ENCODE data around the gene PDCD2L.
"Not testable (repeated sequence)": the region's sequence is repeated elsewhere in the genome, so short reads cannot be mapped to it uniquely, and the experiment has no call there.

The PDCD2L gene

DNA sequence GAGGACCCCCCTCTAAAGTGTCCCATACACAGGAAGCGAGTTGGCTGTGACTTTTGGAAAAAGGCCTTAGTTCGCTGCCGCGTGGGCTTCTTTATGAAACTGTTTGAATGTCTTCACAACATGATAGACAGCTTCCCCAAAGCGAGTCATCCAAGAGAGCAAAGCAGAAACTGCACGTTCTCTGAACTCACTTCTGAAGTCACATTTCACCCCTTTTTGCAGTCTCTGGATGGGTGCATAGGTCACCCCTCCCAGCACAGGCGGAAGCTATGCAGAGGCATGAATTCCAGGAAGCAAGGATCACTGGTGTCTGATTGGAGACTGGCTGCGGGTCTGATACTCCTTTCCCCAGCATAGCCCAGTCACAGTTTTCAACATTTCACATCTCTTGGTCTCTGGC lies 28.6 kb upstream of the PDCD2L start:
- no peak for DNase-seq

DNA sequence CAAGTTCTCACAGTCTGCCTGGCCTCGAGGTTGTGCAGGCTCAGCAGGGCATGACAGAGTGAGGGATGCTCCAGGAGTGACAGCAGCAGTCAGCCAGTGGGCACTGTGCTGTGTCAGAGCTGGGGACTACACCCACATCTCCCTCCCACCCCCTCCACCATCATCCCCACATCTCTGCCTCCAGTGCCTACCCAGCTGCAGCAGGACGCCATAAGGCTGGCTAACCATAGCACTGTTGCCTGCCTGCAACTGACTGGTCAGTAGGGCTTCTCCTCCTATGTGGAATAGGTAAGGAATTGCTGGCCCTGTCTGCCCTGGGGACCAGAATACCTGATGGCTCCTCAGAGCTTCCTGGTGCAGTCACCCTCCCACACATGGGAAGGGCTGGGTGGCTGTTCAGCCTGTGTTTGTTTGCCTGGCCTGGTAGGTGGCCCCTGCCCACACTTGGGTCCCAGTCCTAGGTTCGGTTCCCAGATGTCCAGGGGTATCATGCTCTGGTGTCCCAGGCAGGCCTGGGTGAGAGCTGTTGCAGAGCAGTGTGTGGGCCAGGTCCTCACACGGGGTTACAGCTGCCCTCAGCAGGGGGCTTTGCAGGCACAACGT lies 23.5 kb upstream of the PDCD2L start:
- no peak for DNase-seq

DNA sequence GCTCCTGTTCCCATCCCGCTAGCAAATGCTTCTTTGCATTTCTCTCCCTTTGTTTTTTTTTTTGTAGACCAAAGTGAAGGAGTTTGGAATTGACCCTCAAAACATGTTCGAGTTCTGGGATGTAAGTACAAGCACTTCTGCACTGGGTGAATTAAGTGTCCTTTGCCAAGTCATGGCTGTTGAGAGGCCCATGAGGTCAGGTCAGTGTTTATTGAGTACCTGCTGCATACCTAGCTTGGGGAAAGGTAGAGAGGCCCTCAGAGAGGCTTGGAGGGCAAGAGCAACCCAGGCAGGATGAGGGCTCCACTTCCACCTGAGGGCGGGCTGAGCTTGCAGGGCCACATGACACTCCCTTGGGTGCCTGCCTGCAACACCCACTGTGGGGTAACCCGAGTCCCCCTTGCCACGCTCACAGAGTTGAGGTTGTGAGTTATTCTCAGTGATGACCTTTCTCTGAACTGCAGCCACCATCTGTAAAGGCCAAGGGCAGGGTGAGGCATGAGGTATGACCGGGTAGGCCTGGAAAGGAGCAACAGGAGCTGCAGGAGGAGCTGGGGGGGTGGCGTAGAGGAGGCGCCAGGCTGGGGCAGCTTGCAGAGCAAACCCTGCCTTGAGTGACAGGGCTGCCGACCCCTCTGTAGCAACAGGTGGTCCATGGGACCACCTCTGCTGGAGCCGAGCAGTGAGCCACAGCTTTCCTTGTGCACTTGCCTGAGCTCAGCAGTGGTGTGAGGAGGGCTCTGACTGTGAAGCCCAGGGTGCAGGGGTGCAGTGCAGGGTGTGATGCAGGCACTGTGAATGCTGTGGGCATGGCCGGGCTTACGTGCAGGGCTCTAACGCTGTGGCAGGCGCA lies 22.6 kb upstream of the PDCD2L start:
- DNase-seq = no peak

- no peak for DNase-seq
These were observed 21.7 kb upstream of the PDCD2L start for GRCh38 chr19:34382471-34382870.

DNA sequence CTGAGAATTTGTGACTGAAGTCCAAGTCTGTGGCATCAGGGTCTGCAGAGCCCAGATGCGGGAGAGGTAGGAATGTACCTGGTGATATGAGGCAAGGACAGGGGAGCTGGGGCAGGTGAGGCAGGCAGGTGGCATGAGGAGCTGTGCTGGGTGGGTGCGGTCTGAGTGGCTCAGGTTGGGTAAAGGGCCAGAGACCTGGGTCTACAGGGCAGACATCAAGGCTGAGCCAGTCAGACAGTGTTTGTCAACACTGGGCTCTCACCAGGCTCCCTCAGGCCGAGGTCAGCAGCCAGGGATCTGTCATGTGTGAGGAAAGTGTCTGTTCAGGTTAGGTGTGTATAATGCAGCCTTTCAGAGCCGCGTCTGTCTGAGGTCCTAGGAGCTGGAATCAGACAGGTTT lies 20.6 kb upstream of the PDCD2L start:
- no peak for DNase-seq

- DNase-seq = no peak
These were observed 17.4 kb upstream of the PDCD2L start for GRCh38 chr19:34386645-34387445.

- DNase-seq = no peak
These were observed 16.8 kb upstream of the PDCD2L start for GRCh38 chr19:34387446-34387810.

GRCh38 chr19:34388745-34389144 lies 15.5 kb upstream of the PDCD2L start:
- not testable (repeated sequence) for DNase-seq

GRCh38 chr19:34391813-34392212 lies 12.4 kb upstream of the PDCD2L start:
- DNase-seq = no peak

GRCh38 chr19:34393031-34393430 lies 11.2 kb upstream of the PDCD2L start:
- no peak for DNase-seq

- no peak for DNase-seq
These were observed 10.6 kb upstream of the PDCD2L start for GRCh38 chr19:34393629-34394028.

DNA sequence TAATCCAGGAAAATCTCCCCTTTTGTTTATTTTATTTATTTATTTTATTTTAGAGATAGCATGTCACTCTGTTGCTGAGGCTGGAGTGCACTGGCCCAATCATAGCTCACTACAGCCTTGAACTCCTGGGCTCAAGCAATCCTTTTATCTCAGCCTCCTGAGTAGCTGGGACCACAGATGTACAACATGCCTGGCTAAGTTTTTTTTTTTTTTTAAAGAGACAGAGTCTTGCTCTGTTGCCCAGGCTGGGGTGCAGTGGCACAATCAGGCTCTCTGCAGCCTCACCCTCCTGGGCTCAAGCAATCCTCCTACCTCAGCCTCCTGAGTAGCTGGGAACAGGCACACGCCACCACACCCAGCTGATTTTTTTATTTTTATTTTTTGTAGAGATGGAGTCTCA lies 6.3 kb upstream of the PDCD2L start:
- DNase-seq = no peak

- DNase-seq = no peak
These were observed 4.3 kb upstream of the PDCD2L start for GRCh38 chr19:34399886-34400285.

- not testable (repeated sequence) for DNase-seq
These were observed 3.4 kb upstream of the PDCD2L start for GRCh38 chr19:34400844-34401243.

- DNase-seq = no peak
These were observed 2.1 kb upstream of the PDCD2L start for GRCh38 chr19:34402074-34402600.

- DNase-seq = no peak
These were observed 453 bp upstream of the PDCD2L start for GRCh38 chr19:34403784-34404108.

GRCh38 chr19:34405892-34406660 lies 1.9 kb downstream of the PDCD2L start:
- no peak for DNase-seq

DNA sequence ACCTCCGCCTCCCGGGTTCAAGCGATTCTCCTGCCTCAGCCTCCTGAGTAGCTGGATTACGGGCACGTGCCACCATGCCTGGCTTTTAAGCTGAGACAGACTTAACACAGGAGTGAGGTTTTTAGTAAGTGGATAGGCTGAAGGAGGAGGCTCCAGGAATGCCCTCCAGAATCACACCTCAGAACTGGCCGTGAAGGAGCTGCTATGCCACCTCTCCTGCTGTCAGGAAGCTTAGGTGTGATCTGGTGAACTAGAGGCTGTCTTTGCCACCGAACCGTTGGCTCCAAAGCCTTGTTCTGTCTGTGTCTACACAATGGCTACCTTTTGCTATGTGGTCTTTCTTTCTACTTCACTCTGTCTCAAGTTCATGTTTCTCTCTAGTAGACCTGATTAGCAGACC lies 4.2 kb downstream of the PDCD2L start:
- DNase-seq = no peak

DNA sequence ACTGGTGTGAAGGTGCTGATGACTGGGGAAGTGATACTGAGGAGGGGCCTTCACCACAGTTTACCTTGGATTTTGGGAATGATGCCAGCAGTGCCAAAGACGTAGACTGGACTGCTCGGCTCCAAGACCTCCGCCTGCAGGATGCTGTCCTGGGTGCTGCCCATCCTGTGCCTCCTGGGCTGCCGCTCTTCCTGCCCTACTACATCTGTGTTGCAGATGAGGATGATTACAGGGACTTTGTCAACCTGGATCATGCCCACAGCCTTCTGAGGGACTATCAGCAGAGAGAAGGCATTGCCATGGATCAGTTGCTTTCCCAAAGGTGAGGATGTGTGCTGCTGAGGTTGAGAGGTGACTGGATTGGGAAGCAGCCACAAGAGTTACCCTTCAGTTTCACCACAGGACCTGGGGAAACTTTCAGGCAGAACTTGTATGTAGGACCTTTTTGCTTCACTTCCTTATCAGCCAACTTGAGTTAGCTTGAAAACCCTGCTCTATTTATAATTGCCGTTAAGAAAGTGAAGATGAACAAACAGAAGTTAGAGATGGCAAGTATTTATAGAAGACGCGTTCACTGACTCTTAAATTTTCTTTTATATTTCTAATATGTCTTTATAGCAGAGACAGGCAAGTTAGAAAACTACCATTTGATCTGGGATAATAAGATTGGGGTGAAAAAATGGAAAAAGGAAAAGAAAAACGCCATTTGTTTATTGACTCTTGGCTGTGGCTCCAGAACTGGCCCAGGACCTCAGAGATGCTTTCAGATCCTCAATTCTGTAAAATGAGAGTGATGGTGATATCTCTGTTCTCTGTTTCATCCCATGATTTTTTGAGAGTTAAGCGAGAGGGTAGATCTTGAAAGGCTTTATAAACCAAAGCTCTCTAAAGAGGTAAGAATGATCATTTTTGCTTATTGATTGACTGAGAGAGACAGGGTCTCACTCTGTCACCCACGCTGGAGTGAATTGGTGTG lies 5.3 kb downstream of the PDCD2L start:
- DNase-seq = no peak

GRCh38 chr19:34411216-34411615 lies 7.0 kb downstream of the PDCD2L start:
- no peak for DNase-seq

GRCh38 chr19:34416021-34416545 lies 11.9 kb downstream of the PDCD2L start:
- DNase-seq = no peak

Data from activated CD4-positive, alpha-beta T cell treated with anti-CD3 and anti-CD28 coated beads, Interleukin-2, amount 50 U/mL, for 4 hours (primary cell).